ENCODE data around the gene HSPA2.
"Not testable (repeated sequence)": the region's sequence is repeated elsewhere in the genome, so short reads cannot be mapped to it uniquely, and the experiment has no call there.

Gene HSPA2

DNA sequence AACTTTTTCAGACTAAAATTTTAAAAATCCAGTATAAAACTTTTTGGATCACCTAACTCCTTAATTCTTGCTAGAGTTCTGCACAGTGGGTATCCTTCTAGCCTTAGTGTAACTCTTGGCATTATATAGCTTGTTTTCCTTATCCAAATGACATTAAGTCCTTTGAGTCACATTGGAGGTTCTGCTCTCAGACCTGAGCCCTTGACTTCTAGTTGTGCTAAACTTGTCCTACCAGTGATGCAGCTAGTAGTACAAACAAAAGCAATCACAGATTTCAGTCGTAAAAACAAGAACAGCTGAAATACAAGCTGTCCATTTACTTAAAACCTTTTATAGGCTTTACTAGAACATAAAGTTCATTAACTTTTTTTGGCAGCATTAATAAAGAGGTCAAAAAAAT is 25.5 kb upstream of the HSPA2 start:
- DNase-seq, result no peak

GRCh38 chr14:64516969-64517368 is 23.6 kb upstream of the HSPA2 start:
- DNase-seq, result no peak

GRCh38 chr14:64517667-64518066 is 22.9 kb upstream of the HSPA2 start:
- not testable (repeated sequence) for DNase-seq

DNA sequence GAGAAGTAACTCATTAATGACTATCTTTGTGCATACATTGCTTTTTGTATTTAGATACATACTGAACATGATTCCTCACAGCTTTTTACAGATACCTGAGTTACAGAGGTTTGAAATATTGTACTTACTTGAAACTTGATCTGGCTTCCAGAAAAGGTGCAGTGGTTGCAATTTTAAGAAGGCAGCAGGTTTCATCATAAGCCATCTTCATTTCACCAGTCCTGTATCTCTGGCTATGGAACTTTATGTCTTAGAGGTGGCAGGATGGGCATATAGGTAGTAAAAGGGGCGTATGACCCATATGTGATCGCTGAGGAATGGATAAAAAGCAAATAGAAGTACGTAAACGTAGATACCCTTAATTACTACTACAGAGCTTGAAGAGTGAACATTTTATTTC is 22.3 kb upstream of the HSPA2 start:
- no peak for DNase-seq

GRCh38 chr14:64520699-64521098 is 19.8 kb upstream of the HSPA2 start:
- no peak for DNase-seq

- DNase-seq, result no peak
Observed at GRCh38 chr14:64522591-64523355, 17.8 kb upstream of the HSPA2 start.

DNA sequence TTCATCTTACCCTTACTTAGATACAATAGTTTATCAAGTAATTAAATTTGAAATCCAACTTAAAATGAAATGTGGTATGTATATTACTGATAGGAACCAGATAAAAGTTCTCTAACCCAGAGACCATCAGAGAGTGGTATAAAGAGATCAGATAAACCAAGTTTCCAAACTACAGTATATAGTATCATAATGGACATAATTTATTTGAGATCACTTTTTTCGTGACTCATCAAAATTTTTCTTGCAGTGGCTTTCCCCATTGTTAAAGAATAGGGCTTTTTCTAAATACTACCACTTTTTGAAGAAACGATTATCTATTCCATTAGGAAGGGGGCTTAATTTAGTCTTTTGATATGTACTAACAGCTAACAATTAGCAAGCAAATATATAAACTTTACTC is 15.2 kb upstream of the HSPA2 start:
- DNase-seq, result no peak

DNA sequence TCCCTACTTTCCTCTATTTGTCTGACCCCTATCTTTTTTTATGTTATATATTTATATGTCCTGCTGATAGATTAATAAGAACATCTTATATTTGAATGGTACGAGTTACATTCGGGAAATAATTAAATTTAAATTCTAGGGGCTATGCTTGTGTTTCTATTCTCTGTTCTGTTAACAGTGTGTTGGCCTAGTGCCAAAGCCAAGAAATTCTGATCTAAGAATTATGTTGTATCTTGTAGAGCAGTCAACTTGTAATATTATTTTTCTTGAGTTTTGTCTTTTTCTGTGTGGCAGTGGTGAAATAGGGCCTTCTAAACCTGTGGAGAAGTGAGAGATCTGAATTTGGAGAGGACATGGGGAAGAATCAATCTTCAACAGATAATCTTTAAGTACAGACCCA is 9.0 kb upstream of the HSPA2 start:
- DNase-seq, result no peak

DNA sequence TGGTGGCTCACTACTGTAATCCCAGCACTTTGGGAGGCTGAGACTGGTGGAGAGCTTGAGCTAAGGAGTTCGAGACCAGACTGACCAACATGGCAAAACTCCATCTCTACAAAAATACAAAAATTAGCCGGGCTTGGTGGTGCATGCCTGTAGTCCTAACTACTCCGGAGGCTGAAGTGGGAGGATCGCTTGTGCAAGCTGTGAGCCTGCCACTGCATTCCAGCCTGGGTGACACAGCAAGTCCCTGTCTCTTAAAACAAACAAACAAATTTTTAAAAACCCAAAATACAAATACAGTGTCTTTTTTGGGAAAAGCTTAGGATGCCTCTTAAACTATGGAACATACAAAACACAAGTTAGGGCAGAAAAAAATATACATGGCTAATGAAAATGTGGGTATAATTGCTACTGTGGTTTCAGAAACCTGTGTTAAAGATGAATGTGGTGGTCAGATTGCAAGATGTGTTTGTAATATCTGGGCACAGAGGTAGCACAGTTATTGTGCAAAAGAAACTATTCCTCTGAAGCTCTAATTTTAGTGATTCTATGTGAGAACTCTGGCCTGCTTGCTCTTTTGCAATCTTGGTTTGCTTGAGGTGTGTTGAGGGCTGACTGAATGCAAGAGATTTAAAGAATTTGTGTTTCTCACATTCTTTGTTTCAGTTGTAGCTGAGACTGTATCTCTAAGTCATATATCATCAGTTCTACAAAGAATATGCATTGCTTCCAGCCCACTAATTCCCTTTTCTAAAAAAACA is 3.9 kb upstream of the HSPA2 start:
- no peak for DNase-seq

GRCh38 chr14:64541261-64541971 is 875 bp downstream of the HSPA2 start:
- peak; percentile 6 to 8 for DNase-seq

- DNase-seq, result no peak
Observed at GRCh38 chr14:64541972-64542835, 1.7 kb downstream of the HSPA2 start.

DNA sequence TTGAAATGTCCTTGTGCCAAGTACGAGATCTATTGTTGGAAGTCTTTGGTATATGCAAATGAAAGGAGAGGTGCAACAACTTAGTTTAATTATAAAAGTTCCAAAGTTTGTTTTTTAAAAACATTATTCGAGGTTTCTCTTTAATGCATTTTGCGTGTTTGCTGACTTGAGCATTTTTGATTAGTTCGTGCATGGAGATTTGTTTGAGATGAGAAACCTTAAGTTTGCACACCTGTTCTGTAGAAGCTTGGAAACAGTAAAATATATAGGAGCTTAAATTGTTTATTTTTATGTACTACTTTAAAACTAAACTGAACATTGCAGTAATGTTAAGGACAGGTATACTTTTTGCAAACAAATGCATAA is 2.3 kb downstream of the HSPA2 start:
- DNase-seq, result no peak

GRCh38 chr14:64544607-64545312 is 4.2 kb downstream of the HSPA2 start:
- DNase-seq, result no peak

DNA sequence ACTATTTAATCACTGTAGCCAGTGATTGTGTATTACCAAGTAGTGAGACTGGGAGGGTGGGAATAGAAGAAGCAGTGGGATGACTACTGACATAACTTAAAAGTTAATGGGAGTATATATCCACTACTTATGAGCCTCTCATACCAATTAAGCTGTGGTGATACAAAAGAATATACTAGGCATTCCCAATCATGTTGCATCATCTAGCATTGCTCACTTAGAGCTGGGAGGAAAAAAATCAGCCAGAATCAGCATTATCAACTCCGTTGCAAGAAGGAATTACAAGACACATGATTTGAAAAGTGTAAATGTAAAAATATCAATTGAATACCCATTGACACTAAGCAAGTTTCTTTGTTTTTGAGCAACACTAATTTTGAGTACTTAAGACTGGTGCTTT is 8.5 kb downstream of the HSPA2 start:
- DNase-seq, result no peak

DNA sequence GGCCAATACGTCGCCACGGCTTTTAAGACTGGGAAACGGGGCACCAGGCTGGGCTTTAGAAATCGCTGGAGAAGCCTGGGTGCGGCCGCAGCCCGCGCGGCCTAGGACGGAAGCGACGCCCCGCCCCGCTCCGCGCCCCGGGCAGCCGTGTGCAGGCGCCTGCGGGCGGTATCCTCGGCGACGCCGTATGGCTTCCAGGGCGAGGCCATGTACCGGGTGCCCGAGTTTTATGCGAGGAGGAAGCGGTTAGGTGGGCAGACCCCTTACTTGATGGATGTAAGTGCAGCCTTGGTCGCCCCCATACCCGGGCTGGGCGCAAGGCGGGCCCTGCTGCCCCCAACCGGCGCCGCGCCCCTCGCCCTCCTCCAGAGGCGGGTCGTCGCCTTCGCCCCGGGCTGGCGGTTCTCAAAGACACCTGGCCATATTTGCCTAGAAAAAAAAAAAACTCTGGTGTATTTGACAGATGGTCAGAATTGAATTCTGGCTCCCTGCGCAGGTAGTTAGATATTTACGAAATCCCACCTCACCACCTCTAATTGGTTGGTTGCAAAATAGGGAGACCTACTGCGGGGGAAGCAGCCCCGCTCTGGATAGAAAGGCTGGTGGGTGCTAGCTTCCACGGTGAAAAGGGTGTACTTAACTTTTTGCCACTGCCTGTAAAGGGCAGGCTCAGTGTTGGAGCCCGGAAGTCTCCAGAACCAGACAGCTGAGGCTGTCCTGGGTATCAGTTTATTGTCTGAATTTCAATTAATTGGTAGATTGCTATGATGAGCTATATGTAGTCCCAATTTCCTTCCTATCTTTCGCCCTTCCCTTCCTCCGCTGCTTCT is 9.5 kb downstream of the HSPA2 start, which contains the start of gene PPP1R36:
PPP1R36 (plus strand) TSS at position 171 of the 830 bp plus-strand sequence; CDS start at position 208, 37 bp downstream.
- peak; percentile 19 to 26 for DNase-seq

GRCh38 chr14:64550621-64551333 is 10.2 kb downstream of the HSPA2 start:
- no peak for DNase-seq

DNA sequence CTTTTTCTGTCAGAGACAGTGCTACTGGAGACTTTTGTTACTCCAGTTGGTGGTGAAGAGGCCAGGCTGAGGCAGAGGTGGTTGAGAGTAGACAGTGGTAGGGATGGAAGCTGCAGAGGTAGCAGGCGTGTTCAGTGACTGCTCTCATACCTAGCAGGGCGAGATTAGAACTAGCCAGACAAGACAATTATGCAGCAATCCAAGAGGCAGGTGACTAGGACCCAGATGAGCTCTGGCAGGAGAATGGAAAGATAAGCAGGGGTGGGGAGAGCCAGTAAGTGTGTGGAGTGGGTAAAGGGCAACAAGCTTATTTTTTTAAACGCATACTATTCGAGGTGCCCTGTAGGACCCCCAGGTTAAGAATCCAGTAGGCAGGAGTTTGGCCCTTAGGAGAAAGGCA is 14.0 kb downstream of the HSPA2 start:
- no peak for DNase-seq

- no peak for DNase-seq
Observed at GRCh38 chr14:64556526-64556925, 16.0 kb downstream of the HSPA2 start.

GRCh38 chr14:64558216-64558615 is 17.7 kb downstream of the HSPA2 start:
- not testable (repeated sequence) for DNase-seq

- no peak for DNase-seq
Observed at GRCh38 chr14:64561631-64562030, 21.1 kb downstream of the HSPA2 start.
